ENCODE results near the gene TGM4. TPM values are rescaled to one million over a fixed set of nuclear protein-coding genes. Genes with fewer than 3 reads are reported as not detected.

The TGM4 gene
- total RNA-seq, 4 donors from 2014 or later = not detected

DNA sequence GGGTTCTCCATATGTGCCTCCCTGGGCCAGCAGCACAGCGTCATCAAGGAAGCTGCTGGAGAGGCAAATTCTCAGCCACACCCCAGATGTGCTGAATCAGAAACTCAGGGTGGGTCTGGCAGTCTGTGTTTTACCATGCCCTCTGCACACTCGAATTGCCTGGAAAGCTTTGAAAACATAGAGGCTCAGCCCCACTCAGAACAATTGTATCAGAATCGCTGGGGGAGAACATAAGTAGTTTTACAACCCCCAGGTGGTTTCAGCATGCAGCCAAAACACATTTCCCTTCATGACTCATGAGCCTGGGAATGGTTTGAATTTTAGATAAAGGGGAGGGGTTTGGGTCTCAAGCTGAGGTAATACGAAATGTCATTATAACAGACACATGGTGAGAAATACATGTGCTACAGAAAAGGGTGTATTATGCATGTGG, 9.6 kb downstream of the TGM4 start:
- no peaks in the 10 kb centered on the region for H3K9me3 ChIP-seq
- no peak overlapping the region for H3K4me3 ChIP-seq
- DNase-seq = no peak
- H3K36me3 ChIP-seq = no peaks in the 10 kb centered on the region
- H3K27ac ChIP-seq = no peak overlapping the region
- no peaks in the 10 kb centered on the region for H3K27me3 ChIP-seq
- no peak for TF ChIP-seq POLR2A (IDR thresholded peaks at IDR 0.05)
- TF ChIP-seq, protein P1, sequence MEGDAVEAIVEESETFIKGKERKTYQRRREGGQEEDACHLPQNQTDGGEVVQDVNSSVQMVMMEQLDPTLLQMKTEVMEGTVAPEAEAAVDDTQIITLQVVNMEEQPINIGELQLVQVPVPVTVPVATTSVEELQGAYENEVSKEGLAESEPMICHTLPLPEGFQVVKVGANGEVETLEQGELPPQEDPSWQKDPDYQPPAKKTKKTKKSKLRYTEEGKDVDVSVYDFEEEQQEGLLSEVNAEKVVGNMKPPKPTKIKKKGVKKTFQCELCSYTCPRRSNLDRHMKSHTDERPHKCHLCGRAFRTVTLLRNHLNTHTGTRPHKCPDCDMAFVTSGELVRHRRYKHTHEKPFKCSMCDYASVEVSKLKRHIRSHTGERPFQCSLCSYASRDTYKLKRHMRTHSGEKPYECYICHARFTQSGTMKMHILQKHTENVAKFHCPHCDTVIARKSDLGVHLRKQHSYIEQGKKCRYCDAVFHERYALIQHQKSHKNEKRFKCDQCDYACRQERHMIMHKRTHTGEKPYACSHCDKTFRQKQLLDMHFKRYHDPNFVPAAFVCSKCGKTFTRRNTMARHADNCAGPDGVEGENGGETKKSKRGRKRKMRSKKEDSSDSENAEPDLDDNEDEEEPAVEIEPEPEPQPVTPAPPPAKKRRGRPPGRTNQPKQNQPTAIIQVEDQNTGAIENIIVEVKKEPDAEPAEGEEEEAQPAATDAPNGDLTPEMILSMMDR (IDR thresholded peaks at IDR 0.05) = no peak
- no peaks in the 10 kb centered on the region for H3K4me1 ChIP-seq

DNA sequence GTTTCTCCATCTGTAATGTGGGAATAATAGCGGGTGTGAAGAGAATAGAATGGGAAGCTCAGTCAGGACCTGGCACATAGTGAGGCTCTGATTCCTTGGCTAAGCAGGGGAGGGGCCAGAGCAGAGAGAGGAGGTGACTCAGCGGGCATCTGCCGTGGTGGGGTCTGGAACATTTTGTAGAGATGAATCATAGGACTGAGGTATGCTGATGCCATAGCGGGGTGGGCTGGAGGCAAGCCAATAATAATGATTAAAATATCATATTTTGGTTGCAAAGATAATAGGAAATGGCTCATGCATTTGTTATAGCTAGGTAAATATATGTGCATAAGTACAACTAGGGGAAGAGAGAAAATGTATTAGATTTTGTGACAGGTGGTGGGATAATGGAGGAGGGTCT, 11.2 kb downstream of the TGM4 start:
- TF ChIP-seq, protein P1 (IDR thresholded peaks at IDR 0.05) = no peak
- TF ChIP-seq POLR2A (IDR thresholded peaks at IDR 0.05) = no peak

DNA sequence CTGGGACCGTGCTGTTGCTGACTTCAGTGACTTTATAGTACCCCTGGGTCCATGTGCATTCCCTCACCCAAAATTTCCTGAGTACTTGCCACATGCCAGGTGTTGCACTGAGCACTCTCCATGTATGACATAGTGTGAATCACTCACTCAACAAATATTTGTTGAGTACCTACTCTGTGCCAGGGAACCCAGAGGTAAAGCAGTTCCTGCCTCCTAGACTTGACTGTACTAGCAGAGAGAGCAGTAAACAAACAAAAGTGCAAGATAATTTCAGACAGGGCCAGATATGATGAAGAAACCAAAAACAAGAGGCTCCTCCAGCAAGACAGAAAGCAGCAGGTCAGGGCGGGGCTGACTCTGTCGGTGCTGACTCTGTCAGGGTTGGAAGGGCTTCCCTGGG, 12.2 kb downstream of the TGM4 start:
- no peaks in the 10 kb centered on the region for H3K36me3 ChIP-seq
- H3K4me3 ChIP-seq = no peak overlapping the region
- H3K9me3 ChIP-seq = no peaks in the 10 kb centered on the region
- H3K4me1 ChIP-seq = no peaks in the 10 kb centered on the region
- no peak for DNase-seq
- no peaks in the 10 kb centered on the region for H3K27me3 ChIP-seq
- no peak overlapping the region for H3K27ac ChIP-seq
- TF ChIP-seq, protein P1 (IDR thresholded peaks at IDR 0.05) = no peak
- no peak for TF ChIP-seq POLR2A (IDR thresholded peaks at IDR 0.05)

More for the DNA sequence above, 11.2 kb downstream of the TGM4 start:
- H3K27ac ChIP-seq = no peak overlapping the region
- H3K4me1 ChIP-seq = no peaks in the 10 kb centered on the region
- no peaks in the 10 kb centered on the region for H3K9me3 ChIP-seq
- H3K4me3 ChIP-seq = no peak overlapping the region
- no peaks in the 10 kb centered on the region for H3K27me3 ChIP-seq
- no peaks in the 10 kb centered on the region for H3K36me3 ChIP-seq
- no peak for DNase-seq

DNA sequence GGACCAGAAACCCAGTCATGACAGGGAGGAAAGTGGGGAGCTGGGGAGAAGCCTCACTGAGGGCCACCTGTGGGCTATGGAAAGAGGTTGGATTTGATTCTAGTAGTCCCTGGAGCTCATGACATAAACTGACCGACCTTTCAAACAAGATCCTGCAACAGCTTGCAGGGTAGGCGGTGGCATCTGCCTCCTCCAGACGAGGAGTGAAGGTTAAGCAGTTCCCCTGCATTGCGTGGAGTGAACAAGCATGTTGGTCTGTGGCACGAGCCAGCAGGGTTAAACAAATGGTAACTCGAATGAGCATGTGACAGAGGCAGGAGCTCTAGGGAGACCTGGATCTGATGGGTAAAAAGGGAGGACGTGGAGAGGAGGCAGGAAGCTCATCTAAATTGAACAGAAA, 12.7 kb downstream of the TGM4 start:
- DNase-seq = no peak
- TF ChIP-seq POLR2A (IDR thresholded peaks at IDR 0.05) = no peak
- TF ChIP-seq, protein P1 (IDR thresholded peaks at IDR 0.05) = no peak
- H3K4me3 ChIP-seq = no peak overlapping the region
- no peaks in the 10 kb centered on the region for H3K9me3 ChIP-seq
- H3K27me3 ChIP-seq = no peaks in the 10 kb centered on the region
- H3K36me3 ChIP-seq = no peaks in the 10 kb centered on the region
- no peak overlapping the region for H3K27ac ChIP-seq
- no peaks in the 10 kb centered on the region for H3K4me1 ChIP-seq

GRCh38 chr3:44890258-44890657, 15.8 kb downstream of the TGM4 start:
- H3K27ac ChIP-seq = no peak overlapping the region
- TF ChIP-seq, protein P1 (IDR thresholded peaks at IDR 0.05) = no peak
- no peak for TF ChIP-seq POLR2A (IDR thresholded peaks at IDR 0.05)
- H3K27me3 ChIP-seq = no peaks in the 10 kb centered on the region
- no peaks in the 10 kb centered on the region for H3K36me3 ChIP-seq
- no peaks in the 10 kb centered on the region for H3K4me1 ChIP-seq
- no peak overlapping the region for H3K4me3 ChIP-seq
- H3K9me3 ChIP-seq = no peaks in the 10 kb centered on the region
- DNase-seq = no peak

- no peaks in the 10 kb centered on the region for H3K36me3 ChIP-seq
- no peak for DNase-seq
These were observed 16.4 kb downstream of the TGM4 start for GRCh38 chr3:44890852-44891251.

More at GRCh38 chr3:44890852-44891251, 16.4 kb downstream of the TGM4 start:
- Histone ChIP-seq H3K4me1 (no peaks in the 10 kb centered on the region), H3K27me3 (no peaks in the 10 kb centered on the region), H3K9me3 (no peaks in the 10 kb centered on the region), H3K4me3 (no peak overlapping the region), H3K27ac (no peak overlapping the region)
- TF ChIP-seq, protein P1 (IDR thresholded peaks at IDR 0.05) = no peak
- TF ChIP-seq POLR2A (IDR thresholded peaks at IDR 0.05) = no peak

Data from Peyer's patch (tissue), 4 donors.